Lower leg skin (tissue), 3 donors: ENCODE data around the gene ABLIM1.

Experiments
- POLR2A ChIP-seq, 2 donors: fragments of 450-650 bp; IDR thresholded peaks; one replicate each; pipeline ENCODE4 v1.6.1; 2016 to 2017; ENCODE audit warnings: antibody characterized with exemption in 2 of 2, mild to moderate bottlenecking in 1 of 2, moderate library complexity in 1 of 2
- TF ChIP-seq, protein P1 (sequence below), 3 donors: fragments of 450-650 bp; IDR thresholded peaks; one replicate each; pipeline ENCODE4 v1.5.1; 2016; ENCODE audit warnings: antibody characterized with exemption in 3 of 3, mild to moderate bottlenecking in 3 of 3, moderate library complexity in 2 of 3

GRCh38 chr10:114703377-114704107 is 45.5 kb upstream of the ABLIM1 start:
- TF ChIP-seq POLR2A (IDR thresholded peaks at IDR 0.05), result no peak
- TF ChIP-seq, protein P1, sequence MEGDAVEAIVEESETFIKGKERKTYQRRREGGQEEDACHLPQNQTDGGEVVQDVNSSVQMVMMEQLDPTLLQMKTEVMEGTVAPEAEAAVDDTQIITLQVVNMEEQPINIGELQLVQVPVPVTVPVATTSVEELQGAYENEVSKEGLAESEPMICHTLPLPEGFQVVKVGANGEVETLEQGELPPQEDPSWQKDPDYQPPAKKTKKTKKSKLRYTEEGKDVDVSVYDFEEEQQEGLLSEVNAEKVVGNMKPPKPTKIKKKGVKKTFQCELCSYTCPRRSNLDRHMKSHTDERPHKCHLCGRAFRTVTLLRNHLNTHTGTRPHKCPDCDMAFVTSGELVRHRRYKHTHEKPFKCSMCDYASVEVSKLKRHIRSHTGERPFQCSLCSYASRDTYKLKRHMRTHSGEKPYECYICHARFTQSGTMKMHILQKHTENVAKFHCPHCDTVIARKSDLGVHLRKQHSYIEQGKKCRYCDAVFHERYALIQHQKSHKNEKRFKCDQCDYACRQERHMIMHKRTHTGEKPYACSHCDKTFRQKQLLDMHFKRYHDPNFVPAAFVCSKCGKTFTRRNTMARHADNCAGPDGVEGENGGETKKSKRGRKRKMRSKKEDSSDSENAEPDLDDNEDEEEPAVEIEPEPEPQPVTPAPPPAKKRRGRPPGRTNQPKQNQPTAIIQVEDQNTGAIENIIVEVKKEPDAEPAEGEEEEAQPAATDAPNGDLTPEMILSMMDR (IDR thresholded peaks at IDR 0.05), result no peak
